IPS-NIHi11 (cell line): Measurements from ENCODE around the gene GSKIP.

ENCODE experiments used
- DNase-seq: peaks from one replicate; pipeline ENCODE4 v3.0.0; 2012; ENCODE audit warnings: mixed read lengths, low spot score

Gene GSKIP

DNA sequence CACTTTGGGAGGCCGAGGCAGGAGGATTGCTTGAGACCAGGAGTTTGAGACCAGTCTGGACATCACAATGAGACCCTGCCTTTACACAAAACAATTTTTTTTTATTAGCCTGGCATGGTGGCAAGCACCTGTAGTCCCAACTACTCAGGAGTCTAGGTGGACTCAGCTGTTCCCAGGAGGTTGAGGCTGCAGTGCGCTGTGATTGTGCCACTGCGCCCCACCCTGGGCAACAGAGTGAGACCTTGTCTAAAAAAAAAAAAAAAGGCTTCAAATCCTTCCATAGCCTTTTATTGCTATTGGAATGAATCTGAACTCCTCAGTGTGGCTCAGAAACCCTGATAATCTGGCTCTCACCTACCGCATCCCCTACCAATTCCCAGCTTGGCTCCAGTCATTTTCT is 54.7 kb downstream of the GSKIP start:
- DNase-seq = no peak

GRCh38 chr14:96421236-96421635 is 57.9 kb downstream of the GSKIP start:
- no peak for DNase-seq

GRCh38 chr14:96422992-96423391 is 59.7 kb downstream of the GSKIP start:
- DNase-seq = no peak

GRCh38 chr14:96423446-96424108 is 60.3 kb downstream of the GSKIP start:
- DNase-seq = no peak

- peak; percentile 62 for DNase-seq
Measured at GRCh38 chr14:96424109-96424989, 61.0 kb downstream of the GSKIP start.

DNA sequence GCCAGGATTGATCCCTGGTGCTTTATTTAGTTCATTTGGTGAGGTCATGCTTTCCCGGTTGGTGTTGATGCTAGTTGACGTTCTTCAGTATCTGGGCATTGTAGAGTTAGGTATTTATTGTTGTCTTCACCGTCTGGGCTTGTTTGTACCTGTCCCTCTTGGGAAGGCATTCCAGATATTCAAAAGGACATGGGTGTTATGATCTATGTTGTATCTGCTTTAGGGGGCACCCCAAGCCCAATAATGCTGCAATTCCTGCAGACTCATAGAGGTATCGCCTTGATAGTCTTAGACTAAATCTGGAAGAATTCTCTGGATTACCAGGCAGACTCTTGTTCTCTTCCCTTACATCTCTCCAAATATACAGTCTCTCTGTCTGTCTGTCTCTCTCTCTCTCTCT is 70.7 kb downstream of the GSKIP start:
- no peak for DNase-seq
